ENCODE data around the gene UQCRC2. TPM values are rescaled to one million over a fixed set of nuclear protein-coding genes. Genes with fewer than 3 reads are reported as not detected.
A peak's percentile ranks its signal among the peaks of the same experiment; 100 is the strongest.
"Not testable (repeated sequence)": the region's sequence is repeated elsewhere in the genome, so short reads cannot be mapped to it uniquely, and the experiment has no call there.

UQCRC2 gene
- total RNA-seq, 1 experiment from 2014 or later: 127 TPM

- DNase-seq (ENCODE audit: low read depth): no peak
These were observed 28.9 kb downstream of the UQCRC2 start for GRCh38 chr16:21982108-21982507.

- no peak for DNase-seq (ENCODE audit: low read depth)
These were observed 30.9 kb downstream of the UQCRC2 start for GRCh38 chr16:21984062-21984461.

GRCh38 chr16:21985524-21985923 is 32.4 kb downstream of the UQCRC2 start:
- DNase-seq (ENCODE audit: low read depth): no peak

GRCh38 chr16:21986692-21987246 is 33.6 kb downstream of the UQCRC2 start:
- DNase-seq (ENCODE audit: low read depth): no peak

- no peak for DNase-seq (ENCODE audit: low read depth)
These were observed 34.3 kb downstream of the UQCRC2 start for GRCh38 chr16:21987498-21987897.

- DNase-seq (ENCODE audit: low read depth): no peak
These were observed 36.0 kb downstream of the UQCRC2 start for GRCh38 chr16:21989133-21989532.

GRCh38 chr16:21989751-21990150 is 36.6 kb downstream of the UQCRC2 start:
- DNase-seq (ENCODE audit: low read depth): no peak

- no peak for DNase-seq (ENCODE audit: low read depth)
These were observed 37.3 kb downstream of the UQCRC2 start for GRCh38 chr16:21990381-21990944.

- no peak for DNase-seq (ENCODE audit: low read depth)
These were observed 38.5 kb downstream of the UQCRC2 start for GRCh38 chr16:21991621-21992020.

- no peak for DNase-seq (ENCODE audit: low read depth)
These were observed 41.8 kb downstream of the UQCRC2 start for GRCh38 chr16:21994856-21995465.

- DNase-seq (ENCODE audit: low read depth): no peak
These were observed 43.9 kb downstream of the UQCRC2 start for GRCh38 chr16:21996923-21997696.

GRCh38 chr16:21997697-21998480 is 44.7 kb downstream of the UQCRC2 start:
- DNase-seq (ENCODE audit: low read depth): no peak

GRCh38 chr16:22001591-22001990 is 48.4 kb downstream of the UQCRC2 start:
- no peak for DNase-seq (ENCODE audit: low read depth)

- DNase-seq (ENCODE audit: low read depth): not testable (repeated sequence)
These were observed 48.9 kb downstream of the UQCRC2 start for GRCh38 chr16:22002047-22002446.

GRCh38 chr16:22003195-22003594 is 50.0 kb downstream of the UQCRC2 start:
- DNase-seq (ENCODE audit: low read depth): no peak

GRCh38 chr16:22004341-22004740 is 51.2 kb downstream of the UQCRC2 start:
- no peak for DNase-seq (ENCODE audit: low read depth)

- DNase-seq (ENCODE audit: low read depth): no peak
These were observed 52.6 kb downstream of the UQCRC2 start for GRCh38 chr16:22005746-22006145.

GRCh38 chr16:22006636-22007035 is 53.5 kb downstream of the UQCRC2 start:
- DNase-seq (ENCODE audit: low read depth): no peak

GRCh38 chr16:22007159-22007508 is 54.0 kb downstream of the UQCRC2 start:
- DNase-seq (ENCODE audit: low read depth): no peak

GRCh38 chr16:22007509-22008214 is 54.5 kb downstream of the UQCRC2 start, which contains the start of gene MOSMO:
Gene MOSMO (plus strand): TSS chr16:22008111. CDS start chr16:22008302, 191 bp downstream.
- DNase-seq (ENCODE audit: low read depth): peak; percentile 73

Data from Daoy (cell line).